ENCODE data around the gene RASSF4. TPM values are rescaled to one million over a fixed set of nuclear protein-coding genes. Genes with fewer than 3 reads are reported as not detected.

Gene RASSF4
- total RNA-seq, 3 donors from 2014 or later = 20.0 to 50.6 (median 32.3) TPM

DNA sequence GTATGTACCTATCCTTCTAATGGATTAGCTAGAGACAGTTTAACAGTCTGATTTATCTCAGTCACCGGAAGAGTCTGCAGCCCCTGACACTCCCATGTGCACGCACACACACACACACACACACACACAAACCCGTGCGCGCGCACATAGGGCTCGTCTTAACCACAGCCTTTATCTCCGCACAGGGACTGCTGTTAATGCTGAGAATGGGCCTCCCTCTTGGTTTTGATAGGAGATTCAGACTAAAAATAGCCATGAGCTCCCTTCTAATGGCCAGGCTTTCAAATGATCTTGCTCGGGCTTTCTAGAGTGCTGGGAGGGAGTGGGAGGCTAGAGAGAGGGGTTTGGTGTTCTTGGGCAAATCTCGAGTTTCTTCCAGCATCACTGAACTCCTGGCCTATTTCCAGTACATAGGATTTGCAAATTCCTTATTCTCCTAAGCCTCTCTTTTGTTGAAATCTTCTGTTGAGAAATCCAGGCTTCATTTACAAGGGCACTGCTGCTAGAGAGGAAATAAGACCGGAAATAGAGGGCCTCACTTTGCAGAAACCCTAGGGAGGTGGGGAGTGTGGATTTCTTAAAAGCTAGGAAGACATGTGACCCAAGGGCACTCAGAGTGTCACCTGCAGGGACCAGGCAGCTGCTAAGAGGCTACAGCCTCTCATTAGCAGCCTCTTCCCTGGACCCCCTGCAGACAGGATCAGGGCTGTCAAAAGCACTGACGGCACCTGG is 46.1 kb upstream of the RASSF4 start:
- H3K9me3 ChIP-seq = no peaks in the 10 kb centered on the region
- H3K4me1 ChIP-seq (ENCODE audit: low read depth) = peaks cover 35% of the 10 kb centered on the region
- TF ChIP-seq, protein P1, sequence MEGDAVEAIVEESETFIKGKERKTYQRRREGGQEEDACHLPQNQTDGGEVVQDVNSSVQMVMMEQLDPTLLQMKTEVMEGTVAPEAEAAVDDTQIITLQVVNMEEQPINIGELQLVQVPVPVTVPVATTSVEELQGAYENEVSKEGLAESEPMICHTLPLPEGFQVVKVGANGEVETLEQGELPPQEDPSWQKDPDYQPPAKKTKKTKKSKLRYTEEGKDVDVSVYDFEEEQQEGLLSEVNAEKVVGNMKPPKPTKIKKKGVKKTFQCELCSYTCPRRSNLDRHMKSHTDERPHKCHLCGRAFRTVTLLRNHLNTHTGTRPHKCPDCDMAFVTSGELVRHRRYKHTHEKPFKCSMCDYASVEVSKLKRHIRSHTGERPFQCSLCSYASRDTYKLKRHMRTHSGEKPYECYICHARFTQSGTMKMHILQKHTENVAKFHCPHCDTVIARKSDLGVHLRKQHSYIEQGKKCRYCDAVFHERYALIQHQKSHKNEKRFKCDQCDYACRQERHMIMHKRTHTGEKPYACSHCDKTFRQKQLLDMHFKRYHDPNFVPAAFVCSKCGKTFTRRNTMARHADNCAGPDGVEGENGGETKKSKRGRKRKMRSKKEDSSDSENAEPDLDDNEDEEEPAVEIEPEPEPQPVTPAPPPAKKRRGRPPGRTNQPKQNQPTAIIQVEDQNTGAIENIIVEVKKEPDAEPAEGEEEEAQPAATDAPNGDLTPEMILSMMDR (IDR thresholded peaks at IDR 0.05) = no peak
- DNase-seq (no peak), ATAC-seq (no peak)
- H3K4me3 ChIP-seq = no peak overlapping the region
- no peaks in the 10 kb centered on the region for H3K36me3 ChIP-seq (ENCODE audit: low read depth)
- intact Hi-C loops (cut with DNase I, micrococcal nuclease) = no loop called here

DNA sequence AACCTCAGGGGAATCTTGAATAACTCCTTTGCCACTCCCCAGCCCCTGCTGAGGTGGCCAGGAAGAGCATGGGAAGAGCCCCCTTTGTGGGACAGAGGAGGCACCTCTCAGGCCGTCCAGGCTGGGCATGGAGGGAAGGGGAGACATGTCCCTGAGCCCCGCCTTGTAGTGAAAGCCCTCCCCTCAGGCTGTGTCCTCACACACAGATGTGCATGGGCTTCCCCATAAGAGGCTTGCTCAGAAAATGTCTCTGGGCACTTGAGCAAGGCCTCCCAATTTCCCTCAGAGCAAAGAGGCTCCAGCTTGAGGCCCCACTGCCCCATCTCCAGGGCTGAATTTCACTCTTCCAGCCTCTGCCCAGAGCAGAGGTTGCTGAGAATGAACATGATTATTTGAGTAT is 44.7 kb upstream of the RASSF4 start:
- intact Hi-C loops (cut with DNase I, micrococcal nuclease) = no loop called here
- DNase-seq = no peak
- no peak for ATAC-seq
- TF ChIP-seq, protein P1 (IDR thresholded peaks at IDR 0.05) = no peak
- H3K4me1 ChIP-seq (ENCODE audit: low read depth) = peaks cover 27% of the 10 kb centered on the region
- no peak overlapping the region for H3K4me3 ChIP-seq
- no peaks in the 10 kb centered on the region for H3K9me3 ChIP-seq
- H3K36me3 ChIP-seq (ENCODE audit: low read depth) = no peaks in the 10 kb centered on the region

DNA sequence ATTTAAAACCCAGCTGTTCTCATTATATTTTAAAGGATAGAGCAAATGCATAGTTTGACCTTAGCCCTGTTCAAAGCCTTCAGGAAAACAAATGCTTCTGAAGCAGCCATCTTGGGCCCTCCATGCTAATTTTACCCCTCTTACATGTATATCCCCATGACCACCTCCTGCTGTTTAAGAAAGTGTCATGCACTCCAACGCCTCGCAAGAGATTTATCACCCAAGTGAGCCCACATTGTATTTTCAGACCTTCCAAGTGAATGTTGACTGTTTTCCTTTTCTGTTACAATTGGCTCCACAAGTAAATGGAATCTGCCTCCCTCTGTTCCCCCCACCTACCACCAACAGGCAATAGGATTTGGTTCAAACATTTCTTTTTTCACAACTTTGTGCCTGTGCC is 43.2 kb upstream of the RASSF4 start:
- Histone ChIP-seq H3K4me1 (ENCODE audit: low read depth) (peaks cover 11% of the 10 kb centered on the region), H3K4me3 (no peak overlapping the region), H3K36me3 (ENCODE audit: low read depth) (no peaks in the 10 kb centered on the region), H3K9me3 (no peaks in the 10 kb centered on the region)
- intact Hi-C loops (cut with DNase I, micrococcal nuclease) = no loop called here
- TF ChIP-seq, protein P1 (IDR thresholded peaks at IDR 0.05) = no peak
- DNase-seq = no peak
- ATAC-seq = no peak

DNA sequence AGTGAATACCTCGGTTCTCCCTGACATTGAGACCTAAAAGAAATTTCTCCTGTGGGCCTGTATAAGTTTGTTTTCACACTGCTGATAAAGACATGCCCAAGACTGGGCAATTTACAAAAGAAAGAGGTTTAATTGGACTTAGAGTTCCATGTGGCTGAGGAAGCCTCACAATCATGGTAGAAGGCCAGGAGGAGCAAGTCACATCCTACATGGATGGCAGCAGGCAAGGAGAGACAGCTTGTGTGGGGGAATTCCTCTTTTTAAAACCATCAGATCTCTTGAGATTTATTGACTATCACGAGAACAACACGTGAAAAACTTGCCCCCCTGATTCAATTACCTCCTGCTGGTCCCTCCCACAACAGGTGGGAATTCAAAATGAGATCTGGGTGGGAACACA is 41.8 kb upstream of the RASSF4 start:
- no peaks in the 10 kb centered on the region for H3K9me3 ChIP-seq

DNA sequence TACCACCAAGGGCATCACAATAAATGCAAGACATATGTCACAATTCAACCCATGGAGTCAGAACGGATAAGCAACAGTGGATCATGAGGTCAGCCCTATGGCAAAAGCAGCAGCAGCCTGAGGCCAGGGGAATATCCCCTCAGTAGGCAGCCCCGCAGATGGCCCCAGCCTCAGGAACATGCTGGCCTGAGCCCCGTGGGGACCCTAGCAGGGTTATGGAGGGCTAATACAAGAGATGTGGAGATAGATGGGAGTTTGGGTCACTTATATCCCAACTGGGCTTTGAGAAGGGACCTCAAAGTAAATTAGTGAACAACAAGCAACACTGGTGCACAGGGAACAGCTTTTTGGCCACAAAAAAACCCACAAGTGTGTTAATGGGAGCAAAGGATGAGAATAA is 39.4 kb upstream of the RASSF4 start:
- DNase-seq (no peak), ATAC-seq (no peak)
- H3K4me1 ChIP-seq (ENCODE audit: low read depth) = no peaks in the 10 kb centered on the region
- intact Hi-C loops (cut with DNase I, micrococcal nuclease) = no loop called here
- H3K4me3 ChIP-seq = no peak overlapping the region
- TF ChIP-seq, protein P1 (IDR thresholded peaks at IDR 0.05) = no peak
- no peaks in the 10 kb centered on the region for H3K36me3 ChIP-seq (ENCODE audit: low read depth)
- H3K9me3 ChIP-seq = no peaks in the 10 kb centered on the region

More for the DNA sequence above, 41.8 kb upstream of the RASSF4 start:
- intact Hi-C loops (cut with DNase I, micrococcal nuclease) = no loop called here
- no peak overlapping the region for H3K4me3 ChIP-seq
- no peaks in the 10 kb centered on the region for H3K4me1 ChIP-seq (ENCODE audit: low read depth)
- ATAC-seq = no peak
- no peaks in the 10 kb centered on the region for H3K36me3 ChIP-seq (ENCODE audit: low read depth)
- TF ChIP-seq, protein P1 (IDR thresholded peaks at IDR 0.05) = no peak
- no peak for DNase-seq

Measured in mucosa of descending colon (tissue), 3 donors.